GM19372 (cell line): Measurements from ENCODE around the gene GSE1.

Experiments used
- ATAC-seq: cut with Tn5 transposase; IDR thresholded peaks from one replicate; pipeline ENCODE4 v1.9.1; 2021; ENCODE audit warnings: mild to moderate bottlenecking, low read depth, moderate library complexity; ENCODE audit not compliant: unreplicated experiment

The GSE1 gene

DNA sequence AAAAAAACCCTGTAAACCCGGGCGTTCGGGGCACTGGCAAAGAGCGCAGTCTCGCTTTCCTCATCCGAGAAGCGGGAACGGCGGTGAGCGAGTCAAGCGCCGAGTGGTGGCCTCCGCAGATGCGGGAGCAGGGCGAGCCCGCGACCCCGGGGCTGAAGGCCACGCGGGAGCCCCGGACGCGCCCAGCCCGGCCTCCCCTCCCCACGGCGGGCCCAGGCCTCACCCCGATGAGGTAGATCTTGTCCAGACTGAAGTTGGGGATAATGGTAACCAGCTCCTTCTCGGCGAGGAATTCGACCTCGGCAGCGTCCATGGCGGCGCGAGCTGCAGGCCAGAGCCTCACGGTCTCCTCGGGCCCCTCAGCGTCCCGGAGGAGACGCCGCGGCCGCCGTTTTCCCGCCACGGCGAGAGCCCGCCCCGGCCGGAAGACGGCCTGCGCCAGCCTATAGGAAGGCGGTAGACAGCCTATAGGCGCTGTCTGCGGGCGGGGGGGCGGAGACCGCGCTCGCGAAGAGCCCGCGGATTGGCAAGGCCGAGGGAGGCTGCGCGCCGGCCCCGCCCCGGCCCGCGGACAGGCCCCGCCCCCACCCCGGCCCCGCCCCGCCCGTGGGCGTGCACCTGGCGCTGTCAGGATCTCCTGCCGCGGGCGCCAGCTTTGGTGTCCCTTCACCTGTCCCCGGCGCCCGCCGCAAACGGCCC, 75.6 kb downstream of the GSE1 start, which contains the start of gene GINS2:
GINS2 (minus strand) TSS at position 369 of the 699 bp plus-strand sequence; CDS start at position 313, 56 bp downstream.
- ATAC-seq = peak; percentile 93

DNA sequence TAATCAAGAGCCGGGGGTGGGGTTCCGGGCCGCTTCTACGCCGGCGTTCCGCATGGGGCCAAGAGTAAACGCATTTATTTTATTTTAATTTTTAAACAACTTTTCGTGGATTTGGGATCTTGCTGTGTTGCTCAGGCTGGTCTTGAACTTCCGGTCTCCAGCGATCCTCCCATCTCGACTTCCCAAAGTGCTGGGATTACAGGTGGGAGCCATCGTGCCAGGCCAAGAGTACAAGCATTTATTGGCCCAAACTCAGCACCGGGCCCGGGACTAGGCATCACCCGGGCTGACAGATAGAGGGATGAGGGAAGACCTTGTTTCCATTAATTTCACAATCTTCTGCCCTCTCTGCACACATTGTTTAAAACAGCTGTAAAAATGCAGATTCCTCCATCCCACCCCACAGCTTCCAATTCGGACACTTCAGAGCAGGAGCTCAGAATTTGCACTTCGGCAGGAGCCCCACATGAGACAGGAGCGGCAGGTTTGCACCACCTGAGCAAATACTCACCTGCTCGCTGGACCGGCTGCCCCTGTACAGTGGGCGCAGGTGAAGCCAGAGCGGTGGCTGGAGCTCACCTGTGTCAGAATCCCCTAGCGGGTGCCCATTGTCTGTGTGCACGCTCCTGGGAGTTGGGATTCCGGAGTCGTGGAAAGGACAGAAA, 76.3 kb downstream of the GSE1 start:
- no peak for ATAC-seq

DNA sequence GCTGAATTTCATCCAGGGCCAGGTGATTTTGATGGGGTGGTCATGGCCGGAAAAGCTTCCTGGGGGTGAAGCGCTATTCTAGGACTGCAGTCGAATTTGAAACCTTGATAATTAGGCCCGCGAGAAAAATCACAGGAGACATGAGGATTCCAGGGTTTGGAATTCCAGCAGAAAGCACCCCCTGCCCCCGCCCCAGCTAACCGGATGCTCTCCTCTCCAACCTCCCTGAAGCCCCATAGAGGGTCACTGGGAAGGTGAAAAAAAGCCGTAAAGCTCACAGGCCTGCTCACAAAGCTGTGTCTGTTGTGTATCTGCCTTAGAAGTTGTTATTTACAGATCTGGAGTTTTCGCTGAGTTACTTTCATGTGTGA, 76.8 kb downstream of the GSE1 start:
- no peak for ATAC-seq

- ATAC-seq = no peak
These were observed 77.4 kb downstream of the GSE1 start for GRCh38 chr16:85690469-85691064.

DNA sequence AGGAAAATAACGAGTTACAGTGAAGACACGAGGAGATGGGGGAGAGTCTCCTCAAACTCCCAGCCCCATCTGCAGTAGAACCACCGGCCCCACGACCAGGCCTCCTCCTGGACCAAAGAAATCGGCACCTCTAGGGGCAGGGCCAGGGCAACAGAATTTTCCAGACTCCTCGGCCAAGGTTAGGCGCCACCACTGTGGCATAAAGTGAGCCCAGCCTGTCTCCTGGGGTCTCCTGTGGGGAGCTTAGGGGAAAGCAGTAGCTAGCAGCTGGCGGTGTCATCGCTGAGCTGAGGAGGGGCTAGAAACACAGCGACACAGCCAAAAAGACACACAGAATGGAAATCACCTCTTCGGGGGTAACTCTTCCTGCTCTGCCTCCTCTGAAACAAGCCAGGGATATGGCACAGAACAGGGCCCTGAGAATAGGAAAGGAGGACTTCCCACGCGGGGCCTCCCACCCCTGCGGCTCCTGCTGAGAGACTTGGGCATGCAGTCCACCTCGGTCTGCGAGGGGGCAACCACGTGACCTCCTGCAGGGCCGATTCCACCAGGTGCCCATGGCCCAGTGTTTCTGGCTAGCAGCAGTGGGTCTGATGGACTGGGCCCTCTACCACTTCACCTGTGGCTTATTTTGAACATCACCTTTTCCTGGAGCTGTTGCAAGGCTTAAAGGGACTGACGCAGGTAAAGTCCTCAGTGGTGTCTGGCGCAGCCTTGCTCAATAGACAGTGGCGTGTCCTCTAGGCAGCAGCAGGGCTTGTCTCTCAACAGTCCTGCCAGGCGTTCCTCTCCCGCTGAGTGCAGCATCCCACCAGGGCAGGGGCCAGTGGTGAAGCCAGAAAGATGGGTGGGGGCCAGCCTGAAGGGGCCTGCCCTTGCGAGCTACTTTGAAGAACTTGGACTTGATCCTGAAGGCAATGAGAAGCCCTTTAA, 82.3 kb downstream of the GSE1 start:
- ATAC-seq = no peak

DNA sequence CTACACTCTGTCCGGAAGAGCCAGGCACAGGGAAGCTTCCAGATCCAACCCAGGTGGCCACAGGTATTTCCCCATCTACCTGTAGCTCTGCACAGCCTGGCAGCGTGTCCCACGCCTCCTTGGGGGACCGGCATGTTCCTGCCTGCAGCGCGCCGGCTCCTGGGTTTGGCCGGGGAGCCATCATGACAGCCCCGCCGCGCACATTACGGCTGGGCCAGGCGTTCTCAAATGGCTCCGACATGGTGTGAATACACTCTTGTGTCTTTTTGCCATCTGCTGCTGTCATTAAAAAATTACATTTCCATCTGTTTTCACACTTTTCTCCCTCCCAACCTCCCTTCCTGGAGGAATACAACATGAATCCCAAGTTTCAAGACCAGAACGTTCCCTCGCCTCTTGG, 83.7 kb downstream of the GSE1 start:
- ATAC-seq = no peak

GRCh38 chr16:85697431-85697830, 84.3 kb downstream of the GSE1 start:
- ATAC-seq = no peak

DNA sequence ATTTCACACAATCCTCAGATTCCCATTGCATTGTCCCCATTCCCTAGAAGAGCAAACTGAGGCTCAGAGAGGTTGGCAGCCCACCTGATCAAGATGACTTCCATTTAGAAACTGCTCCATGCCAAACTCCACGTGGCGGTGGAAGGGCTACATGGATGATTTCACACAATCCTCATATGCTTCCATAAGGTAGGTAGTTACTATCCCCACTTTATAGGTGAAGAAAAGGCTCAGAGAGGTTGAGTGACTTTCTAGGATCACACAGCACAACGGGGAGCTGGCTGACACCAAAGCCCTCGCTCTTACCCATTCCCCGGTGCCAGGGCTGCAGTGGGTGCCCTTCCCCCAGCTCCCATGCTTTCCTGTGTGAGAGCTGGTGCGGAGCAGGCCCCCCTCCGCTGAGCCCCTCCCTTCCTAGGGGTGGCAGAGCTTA, 85.4 kb downstream of the GSE1 start:
- ATAC-seq = no peak

- ATAC-seq = no peak
These were observed 85.9 kb downstream of the GSE1 start for GRCh38 chr16:85698935-85699558.

DNA sequence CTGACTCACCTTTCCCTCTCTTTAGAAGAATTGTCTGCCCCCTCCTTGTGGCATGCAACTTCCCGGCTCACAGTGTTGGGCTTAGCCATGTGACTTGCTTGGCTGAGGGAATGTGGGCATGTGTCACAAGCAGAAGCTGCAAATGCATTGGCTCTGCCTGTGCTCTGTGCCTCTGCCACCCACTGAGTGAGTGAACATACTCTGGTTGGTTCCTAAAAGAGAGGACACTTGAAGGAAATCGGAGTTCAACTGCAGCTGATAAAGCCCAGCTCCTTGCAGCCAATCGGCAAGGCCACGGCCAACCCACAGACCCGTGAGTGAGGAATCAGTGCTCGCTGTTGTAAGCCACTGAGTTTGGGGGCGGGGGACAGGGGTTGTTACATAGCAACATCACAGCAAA, 86.5 kb downstream of the GSE1 start:
- ATAC-seq = no peak

GRCh38 chr16:85704011-85704410, 90.9 kb downstream of the GSE1 start:
- no peak for ATAC-seq

DNA sequence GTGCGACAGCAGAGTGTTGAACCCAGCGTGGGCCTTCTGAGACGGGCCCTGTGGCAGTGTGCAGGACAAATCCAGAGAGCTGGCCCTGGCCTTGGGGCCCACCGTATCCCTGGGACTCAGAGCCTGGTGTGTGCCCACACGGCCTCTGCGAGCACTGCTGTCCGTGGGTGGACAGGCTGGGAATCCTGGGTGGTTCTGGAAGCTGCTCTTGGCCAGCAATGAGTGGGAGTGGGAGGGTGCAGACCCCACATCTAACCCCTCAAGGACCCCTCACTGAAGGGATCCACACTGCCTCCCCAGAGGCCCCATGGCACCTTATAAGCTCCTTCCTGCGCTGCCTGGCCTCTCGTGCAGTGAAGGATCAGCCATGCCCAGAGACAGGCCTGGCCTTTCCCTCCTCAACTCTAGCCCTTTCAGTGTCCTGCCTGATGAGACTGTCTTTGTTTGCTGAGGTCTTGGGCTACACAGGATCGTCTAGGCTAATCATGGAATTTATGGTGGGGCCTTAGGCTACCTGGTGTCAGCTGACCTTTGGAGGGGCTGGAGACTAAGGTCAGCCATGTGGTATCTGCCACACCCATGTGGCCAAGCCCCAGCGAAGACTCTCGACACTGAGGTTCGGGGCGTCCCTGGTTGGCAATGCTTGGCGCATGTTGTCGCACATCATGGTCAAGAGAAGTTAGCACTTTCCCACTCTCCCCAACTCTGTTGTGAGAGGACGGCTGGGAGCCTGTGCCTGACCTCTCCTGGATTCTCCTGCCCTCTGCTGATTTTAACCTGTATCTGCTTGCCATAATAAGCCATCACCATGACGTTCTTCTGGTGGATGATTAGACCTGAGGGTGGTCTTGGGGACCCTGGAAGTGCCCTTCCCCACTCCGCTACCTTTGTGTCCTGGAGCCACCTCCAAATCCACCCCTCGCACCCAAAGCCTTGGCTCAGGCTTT, 92.1 kb downstream of the GSE1 start:
- no peak for ATAC-seq

DNA sequence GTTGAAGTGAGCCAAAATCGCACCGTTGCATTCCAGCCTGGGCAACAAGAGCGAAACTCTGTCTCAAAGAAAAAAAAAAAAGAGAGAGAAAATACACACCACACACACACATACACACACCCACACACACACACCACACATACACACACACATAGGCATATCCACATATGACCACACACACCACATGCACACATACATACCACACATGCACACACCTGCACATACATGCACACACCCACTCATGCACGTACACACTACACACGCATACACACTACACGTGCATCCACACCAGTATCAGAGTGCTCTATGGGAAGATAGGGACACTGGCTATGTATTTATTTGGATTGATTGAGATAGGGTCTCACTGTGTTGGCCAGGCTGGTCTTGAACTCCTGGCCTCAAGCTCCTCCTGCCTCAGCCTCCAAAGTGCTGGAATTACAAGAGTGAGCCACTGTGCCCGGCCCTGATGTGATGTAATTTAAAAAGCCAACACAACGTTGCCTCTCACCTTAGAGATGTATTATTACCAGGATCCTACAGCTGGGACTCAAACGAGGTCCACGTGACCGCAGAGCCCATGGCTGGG, 93.4 kb downstream of the GSE1 start:
- no peak for ATAC-seq

- ATAC-seq = no peak
These were observed 94.5 kb downstream of the GSE1 start for GRCh38 chr16:85707528-85708095.

DNA sequence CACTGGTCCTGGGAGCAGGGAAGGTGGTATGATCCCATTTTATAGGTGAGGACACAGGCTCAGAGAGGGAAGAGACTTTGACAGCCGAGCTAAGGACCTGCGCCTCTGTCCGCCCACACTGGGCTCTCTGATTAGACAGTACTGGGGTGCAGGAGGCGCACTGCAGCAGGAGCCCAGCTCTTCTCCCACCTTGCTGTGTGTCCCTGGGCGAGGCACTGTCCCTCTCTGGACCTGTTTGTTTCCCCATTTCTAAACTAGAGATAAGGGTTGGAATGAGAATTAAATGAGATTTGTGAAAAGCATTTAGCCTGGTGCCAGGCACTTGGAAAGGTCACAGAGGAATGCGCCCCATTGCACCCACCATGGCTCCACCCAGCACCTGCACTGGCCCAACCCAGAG, 95.2 kb downstream of the GSE1 start:
- no peak for ATAC-seq

- ATAC-seq = no peak
These were observed 96.9 kb downstream of the GSE1 start for GRCh38 chr16:85709766-85710585.

DNA sequence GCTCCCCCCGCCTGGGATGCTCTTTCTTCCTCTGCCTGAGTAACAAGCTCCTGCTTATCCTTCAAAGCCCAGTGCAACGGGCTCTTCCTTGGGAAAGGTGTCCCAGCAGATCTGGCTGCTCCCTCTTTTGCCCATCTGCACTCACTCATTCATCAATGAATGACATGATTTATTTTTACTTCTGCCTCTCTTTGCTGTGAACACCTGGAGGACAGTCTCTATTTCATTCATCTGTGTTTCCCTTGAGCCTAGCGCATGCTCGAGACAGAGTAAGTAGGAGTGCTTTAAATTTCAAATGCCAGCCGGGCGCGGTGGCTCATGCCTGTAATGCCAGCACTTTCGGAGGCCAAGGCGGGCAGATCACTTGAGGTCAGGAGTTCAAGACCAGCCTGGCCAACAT, 97.6 kb downstream of the GSE1 start:
- no peak for ATAC-seq
